Osteoblast (primary cell): Measurements from ENCODE around the gene NRCAM. TPM values are rescaled to one million over a fixed set of nuclear protein-coding genes. Genes with fewer than 3 reads are reported as not detected.

Experiments used
- DNase-seq: peaks from one replicate; pipeline ENCODE4 v3.0.0; 2011; ENCODE audit warnings: low spot score, mixed read lengths; ENCODE audit not compliant: insufficient read length; ENCODE audit errors: missing footprints
- H2AFZ ChIP-seq: 2 replicates; pipeline ENCODE4 v1.6.0; 2011; ENCODE audit warnings: mild to moderate bottlenecking, low read length
- H3K27ac ChIP-seq: 2 replicates; pipeline ENCODE4 v1.5.1; 2011; ENCODE audit warnings: mild to moderate bottlenecking, low read depth, low read length, moderate library complexity
- H3K27me3 ChIP-seq: 2 replicates; pipeline ENCODE4 v1.6.0; 2012; ENCODE audit warnings: mild to moderate bottlenecking, control low read depth, inconsistent platforms, low read length, moderate library complexity; ENCODE audit not compliant: insufficient read depth
- H3K36me3 ChIP-seq: 2 replicates; pipeline ENCODE4 v1.5.1; 2011; ENCODE audit warnings: mild to moderate bottlenecking, low read length, control low read depth, moderate library complexity; ENCODE audit not compliant: insufficient read depth
- H3K4me1 ChIP-seq: 2 replicates; pipeline ENCODE4 v1.5.1; 2011; ENCODE audit warnings: mild to moderate bottlenecking, low read length, control low read depth, moderate library complexity; ENCODE audit not compliant: insufficient read depth
- H3K4me2 ChIP-seq: 2 replicates; pipeline ENCODE4 v1.6.0; 2011; ENCODE audit warnings: mild to moderate bottlenecking, low read length; ENCODE audit not compliant: insufficient read depth
- H3K4me3 ChIP-seq: fragments of 200-600 bp; sonication (generic); 3 replicates; pipeline ENCODE4 v1.5.1; 2012; ENCODE audit warnings: mild to moderate bottlenecking, low read length, inconsistent platforms; ENCODE audit not compliant: insufficient read depth
- H3K79me2 ChIP-seq: 2 replicates; pipeline ENCODE4 v1.6.0; 2012; ENCODE audit warnings: mild to moderate bottlenecking, low read length, control low read depth, inconsistent platforms; ENCODE audit not compliant: insufficient read depth
- H3K9me3 ChIP-seq: 2 replicates; pipeline ENCODE4 v1.5.1; 2011; ENCODE audit warnings: low read depth, low read length, control low read depth
- H4K20me1 ChIP-seq: 2 replicates; pipeline ENCODE4 v1.6.0; 2012; ENCODE audit warnings: mild to moderate bottlenecking, low read length, control low read depth; ENCODE audit not compliant: insufficient read depth
- CTCF ChIP-seq: IDR thresholded peaks from 2 replicates; pipeline ENCODE4 v1.5.1; 2011; ENCODE audit warnings: mild to moderate bottlenecking, low read depth, low read length, moderate library complexity; ENCODE audit errors: extremely low read depth
- total RNA-seq: library from RNA; depleted of rRNA; stranded (reverse); fragments of >200 nt; gene quantifications from 2 replicates; pipeline ENCODE4 v1.2.3, GENCODE V29; 2012

The NRCAM gene
- total RNA-seq, 1 donor: 2.2 TPM

GRCh38 chr7:108227366-108227765, 228.9 kb downstream of the NRCAM start:
- TF ChIP-seq CTCF: no peak
- H3K27me3 ChIP-seq: no peaks in the 10 kb centered on the region
- DNase-seq: no peak
- H3K27ac ChIP-seq: no peak overlapping the region
- H4K20me1 ChIP-seq: no peaks in the 10 kb centered on the region
- H3K79me2 ChIP-seq: no peaks in the 10 kb centered on the region
- H3K4me1 ChIP-seq: peaks cover 8% of the 10 kb centered on the region
- H3K9me3 ChIP-seq: no peaks in the 10 kb centered on the region
- H3K4me2 ChIP-seq: no peak overlapping the region
- H2AFZ ChIP-seq: no peak overlapping the region
- no peaks in the 10 kb centered on the region for H3K36me3 ChIP-seq
- no peak overlapping the region for H3K4me3 ChIP-seq

GRCh38 chr7:108226816-108227299, 229.4 kb downstream of the NRCAM start:
- Histone ChIP-seq H3K9me3 (no peaks in the 10 kb centered on the region), H3K79me2 (no peaks in the 10 kb centered on the region), H4K20me1 (no peaks in the 10 kb centered on the region), H3K27me3 (no peaks in the 10 kb centered on the region), H3K4me1 (peaks cover 13% of the 10 kb centered on the region), H2AFZ (no peak overlapping the region), H3K4me3 (no peak overlapping the region), H3K4me2 (no peak overlapping the region), H3K27ac (no peak overlapping the region), H3K36me3 (no peaks in the 10 kb centered on the region)
- no peak for TF ChIP-seq CTCF
- no peak for DNase-seq

GRCh38 chr7:108225531-108226181, 230.6 kb downstream of the NRCAM start:
- Histone ChIP-seq H3K4me2 (no peak overlapping the region), H3K36me3 (no peaks in the 10 kb centered on the region), H3K79me2 (no peaks in the 10 kb centered on the region), H3K4me1 (peaks cover 13% of the 10 kb centered on the region), H4K20me1 (no peaks in the 10 kb centered on the region), H3K4me3 (no peak overlapping the region), H2AFZ (no peak overlapping the region), H3K27me3 (no peaks in the 10 kb centered on the region), H3K9me3 (no peaks in the 10 kb centered on the region), H3K27ac (no peak overlapping the region)
- TF ChIP-seq CTCF: no peak
- DNase-seq: no peak

GRCh38 chr7:108224387-108224786, 231.8 kb downstream of the NRCAM start:
- no peaks in the 10 kb centered on the region for H3K79me2 ChIP-seq
- H3K4me2 ChIP-seq: no peak overlapping the region
- no peaks in the 10 kb centered on the region for H3K27me3 ChIP-seq
- H3K4me3 ChIP-seq: no peak overlapping the region
- no peak for TF ChIP-seq CTCF
- no peaks in the 10 kb centered on the region for H3K36me3 ChIP-seq
- no peak overlapping the region for H3K27ac ChIP-seq
- H3K4me1 ChIP-seq: peaks cover 13% of the 10 kb centered on the region
- H3K9me3 ChIP-seq: no peaks in the 10 kb centered on the region
- H4K20me1 ChIP-seq: no peaks in the 10 kb centered on the region
- no peak for DNase-seq
- no peak overlapping the region for H2AFZ ChIP-seq
